CD14-positive monocyte (primary cell): Measurements from ENCODE around the gene CTSH. TPM values are rescaled to one million over a fixed set of nuclear protein-coding genes. Genes with fewer than 3 reads are reported as not detected.

Experiments used
- DNase-seq, 3 donors: peaks; one replicate each; pipeline ENCODE4 v3.0.0-alpha.2; 2011 to 2022
- H2AFZ ChIP-seq: 2 replicates; pipeline ENCODE4 v1.6.0; 2012; ENCODE audit warnings: mild to moderate bottlenecking, low read depth, low read length, inconsistent platforms; ENCODE audit not compliant: insufficient read depth, poor library complexity, severe bottlenecking
- H3K27ac ChIP-seq, 2 donors: 1 replicate in 1 of 2; 2 replicates in 1 of 2; pipeline ENCODE4 v1.5.1; 2012 to 2013; ENCODE audit warnings: low read length in 2 of 2, control low read depth in 1 of 2, inconsistent platforms in 1 of 2, low read depth in 1 of 2, mild to moderate bottlenecking in 1 of 2
- H3K27me3 ChIP-seq, 2 donors: one replicate each; pipeline versions ENCODE4 v1.6.0 to v1.6.1; 2011 to 2013; ENCODE audit warnings: low read length in 2 of 2; ENCODE audit not compliant: control insufficient read depth in 2 of 2, insufficient read depth in 2 of 2
- H3K36me3 ChIP-seq, 2 donors: replicated peaks in 1 of 2; 1 replicate in 1 of 2; 2 replicates in 1 of 2; pipeline versions ENCODE4 v1.5.1 to v1.6.1; 2012 to 2013; ENCODE audit warnings: low read length in 2 of 2, control low read depth in 1 of 2, inconsistent platforms in 1 of 2, mild to moderate bottlenecking in 1 of 2; ENCODE audit not compliant: insufficient read depth in 2 of 2, control insufficient read depth in 1 of 2
- H3K4me1 ChIP-seq, 2 donors: 1 replicate in 1 of 2; 2 replicates in 1 of 2; pipeline versions ENCODE4 v1.5.1 to v1.6.1; 2012 to 2013; ENCODE audit warnings: low read length in 2 of 2, control low read depth in 1 of 2, inconsistent platforms in 1 of 2, mild to moderate bottlenecking in 1 of 2, moderate library complexity in 1 of 2; ENCODE audit not compliant: insufficient read depth in 2 of 2, control insufficient read depth in 1 of 2
- H3K4me2 ChIP-seq: replicated peaks from 2 replicates; pipeline ENCODE3; 2012; ENCODE audit warnings: low read length, moderate library complexity, mild to moderate bottlenecking; ENCODE audit not compliant: poor library complexity, severe bottlenecking; ENCODE audit errors: extremely low read depth
- H3K4me3 ChIP-seq, 3 experiments: fragments of 200-600 bp in 1 of 3; sonication (generic) in 1 of 3; replicated peaks in 1 of 3; 1 replicate in 2 of 3; 2 replicates in 1 of 3; pipeline ENCODE4 v1.5.1; 2011 to 2013; ENCODE audit warnings: low read length in 3 of 3, mild to moderate bottlenecking in 3 of 3, control low read depth in 2 of 3, low read depth in 2 of 3, inconsistent platforms in 1 of 3, moderate library complexity in 1 of 3
- H3K79me2 ChIP-seq: 2 replicates; pipeline ENCODE4 v1.6.0; 2012; ENCODE audit warnings: mild to moderate bottlenecking, control low read depth, inconsistent platforms, low read length, moderate library complexity; ENCODE audit not compliant: insufficient read depth
- H3K9ac ChIP-seq: 2 replicates; pipeline ENCODE4 v1.6.0; 2017; ENCODE audit warnings: low read length, mild to moderate bottlenecking; ENCODE audit not compliant: insufficient read depth, poor library complexity, severe bottlenecking
- H3K9me3 ChIP-seq, 2 donors: replicated peaks in 1 of 2; 1 replicate in 1 of 2; 2 replicates in 1 of 2; pipeline versions ENCODE4 v1.5.1 to v1.6.1; 2012 to 2013; ENCODE audit warnings: low read length in 2 of 2, control low read depth in 1 of 2; ENCODE audit not compliant: control insufficient read depth in 1 of 2, insufficient read depth in 1 of 2
- H4K20me1 ChIP-seq: 2 replicates; pipeline ENCODE4 v1.6.0; 2012; ENCODE audit warnings: mild to moderate bottlenecking, low read length, control low read depth, moderate library complexity; ENCODE audit not compliant: insufficient read depth
- H3K27ac Mint-ChIP-seq, 7 donors: one replicate each; pipeline ENCODE4 v1.8.0; 2020; ENCODE audit warnings: mild to moderate bottlenecking in 7 of 7, mixed read lengths in 7 of 7, moderate library complexity in 6 of 7, inconsistent platforms in 2 of 7
- H3K27me3 Mint-ChIP-seq, 3 donors: one replicate each; pipeline ENCODE4 v1.8.0; 2021 to 2022; ENCODE audit warnings: low read depth in 3 of 3, mild to moderate bottlenecking in 3 of 3, mixed read lengths in 3 of 3, moderate library complexity in 3 of 3, inconsistent platforms in 1 of 3
- H3K36me3 Mint-ChIP-seq, 2 donors: one replicate each; pipeline ENCODE4 v1.8.0; 2020; ENCODE audit warnings: mixed read lengths in 2 of 2, inconsistent platforms in 1 of 2, mild to moderate bottlenecking in 1 of 2
- H3K4me1 Mint-ChIP-seq: one replicate; pipeline ENCODE4 v1.8.0; 2020; ENCODE audit warnings: mild to moderate bottlenecking, mixed read lengths
- H3K4me3 Mint-ChIP-seq, 2 donors: one replicate each; pipeline ENCODE4 v1.8.0; 2020; ENCODE audit warnings: mild to moderate bottlenecking in 2 of 2, mixed read lengths in 2 of 2, moderate library complexity in 1 of 2
- H3K9me3 Mint-ChIP-seq, 7 donors: one replicate each; pipeline ENCODE4 v1.8.0; 2020 to 2022; ENCODE audit warnings: mixed read lengths in 7 of 7, mild to moderate bottlenecking in 6 of 7, moderate library complexity in 6 of 7, inconsistent platforms in 2 of 7
- CTCF ChIP-seq: fragments of 200-600 bp; IDR thresholded peaks from one replicate; pipeline ENCODE4 v1.8.0; 2022; ENCODE audit warnings: antibody characterized with exemption, mild to moderate bottlenecking
- WGBS: methylation state at CpG from one replicate; pipeline ENCODE4 v1.1.5; 2013; ENCODE audit warnings: missing lambda C conversion rate; ENCODE audit not compliant: insufficient coverage; 5-methylcytosine and 5-hydroxymethylcytosine counted together
- intact Hi-C, 2 donors: fragments of 100-400 bp; cut with micrococcal nuclease; formaldehyde crosslinking; loops; one replicate each; pipeline versions ENCODE4 v1.15.0 to v1.15.1; 2023
- polyA plus RNA-seq, 3 donors: library from polyadenylated mRNA; depleted of rRNA in 1 of 3; unstranded in 2 of 3; stranded (reverse) in 1 of 3; fragments of 300-500 nt in 2 of 3; fragments of >200 nt in 1 of 3; fragmentation: Illumina TruSeq in 2 of 3; gene quantifications; 1 replicate in 2 of 3; 2 replicates in 1 of 3; pipeline ENCODE4 v1.2.3, GENCODE V29; 2012 to 2021

CTSH gene
- polyA plus RNA-seq, 3 donors = 555 to 884 (median 756) TPM

- no peaks in the 10 kb centered on the region for H3K9me3 Mint-ChIP-seq
- no peak overlapping the region for H3K27ac ChIP-seq
- intact Hi-C loops = no loop called here
- H3K4me1 ChIP-seq = no peaks in the 10 kb centered on the region
- H3K27me3 ChIP-seq = no peaks in the 10 kb centered on the region
- H3K27me3 Mint-ChIP-seq = no peaks in the 10 kb centered on the region
- H3K27ac Mint-ChIP-seq = no peak overlapping the region
- TF ChIP-seq CTCF = no peak
- no peaks in the 10 kb centered on the region for H3K9me3 ChIP-seq
- no peak for DNase-seq
- H3K36me3 Mint-ChIP-seq = peaks cover 84 to 94% of the 10 kb centered on the region in 2 donors
- H3K4me1 Mint-ChIP-seq = no peaks in the 10 kb centered on the region
- peaks cover 100% of the 10 kb centered on the region for H4K20me1 ChIP-seq
- H3K4me3 Mint-ChIP-seq = no peak overlapping the region
- H3K36me3 ChIP-seq = peaks cover 96 to 99% of the 10 kb centered on the region in 2 donors
- H3K4me2 ChIP-seq = no peak overlapping the region
- 80% methylated on average over 1 of the region's 4 CpGs for WGBS
- H3K4me3 ChIP-seq = no peak overlapping the region
- no peak overlapping the region for H2AFZ ChIP-seq
- H3K79me2 ChIP-seq = peaks cover 76% of the 10 kb centered on the region
- H3K9ac ChIP-seq = no peak overlapping the region
Measured at GRCh38 chr15:78889000-78889399, 55.8 kb downstream of the CTSH start.

- no peaks in the 10 kb centered on the region for H3K27me3 Mint-ChIP-seq
- Histone ChIP-seq H3K27ac (no peak overlapping the region), H3K79me2 (peaks cover 100% of the 10 kb centered on the region), H3K4me3 (no peak overlapping the region), H3K27me3 (no peaks in the 10 kb centered on the region), H3K9ac (no peak overlapping the region), H3K9me3 (no peaks in the 10 kb centered on the region), H3K36me3 (peaks cover 60 to 74% of the 10 kb centered on the region in 2 donors), H4K20me1 (peaks cover 100% of the 10 kb centered on the region), H2AFZ (no peak overlapping the region), H3K4me2 (no peak overlapping the region), H3K4me1 (peaks cover 18 to 20% of the 10 kb centered on the region in 2 donors)
- H3K4me3 Mint-ChIP-seq = no peak overlapping the region
- no peak overlapping the region for H3K27ac Mint-ChIP-seq
- no peaks in the 10 kb centered on the region for H3K9me3 Mint-ChIP-seq
- TF ChIP-seq CTCF = no peak
- WGBS = no CpG with 5 or more reads among the region's 1 CpG
- intact Hi-C loops = no loop called here
- peaks cover 47 to 68% of the 10 kb centered on the region in 2 donors for H3K36me3 Mint-ChIP-seq
- H3K4me1 Mint-ChIP-seq = peaks cover 20% of the 10 kb centered on the region
- no peak for DNase-seq
Measured at GRCh38 chr15:78881681-78882080, 63.2 kb downstream of the CTSH start.
